ENCODE measurements around the gene NFYC.

DNA sequence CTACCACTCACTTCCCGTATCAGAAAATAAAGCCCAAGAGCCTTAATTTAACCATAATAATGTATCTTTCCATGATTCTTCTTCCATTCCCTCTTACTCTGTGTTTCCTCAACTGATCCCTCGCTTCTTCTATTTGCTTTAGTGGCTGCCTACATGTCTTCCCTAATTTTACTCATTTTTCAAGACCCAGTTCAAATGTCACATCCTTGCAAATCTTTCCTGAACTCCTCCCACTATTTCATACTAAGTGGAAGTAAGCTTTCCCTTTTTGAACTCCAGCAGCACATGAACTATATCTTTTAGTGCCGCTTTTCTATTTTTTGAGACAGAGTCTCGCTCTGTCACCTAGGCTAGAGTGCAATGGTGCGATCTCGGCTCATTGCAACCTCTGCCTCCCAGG lies 3.8 kb upstream of the NFYC start:
- TF ChIP-seq, protein P1, sequence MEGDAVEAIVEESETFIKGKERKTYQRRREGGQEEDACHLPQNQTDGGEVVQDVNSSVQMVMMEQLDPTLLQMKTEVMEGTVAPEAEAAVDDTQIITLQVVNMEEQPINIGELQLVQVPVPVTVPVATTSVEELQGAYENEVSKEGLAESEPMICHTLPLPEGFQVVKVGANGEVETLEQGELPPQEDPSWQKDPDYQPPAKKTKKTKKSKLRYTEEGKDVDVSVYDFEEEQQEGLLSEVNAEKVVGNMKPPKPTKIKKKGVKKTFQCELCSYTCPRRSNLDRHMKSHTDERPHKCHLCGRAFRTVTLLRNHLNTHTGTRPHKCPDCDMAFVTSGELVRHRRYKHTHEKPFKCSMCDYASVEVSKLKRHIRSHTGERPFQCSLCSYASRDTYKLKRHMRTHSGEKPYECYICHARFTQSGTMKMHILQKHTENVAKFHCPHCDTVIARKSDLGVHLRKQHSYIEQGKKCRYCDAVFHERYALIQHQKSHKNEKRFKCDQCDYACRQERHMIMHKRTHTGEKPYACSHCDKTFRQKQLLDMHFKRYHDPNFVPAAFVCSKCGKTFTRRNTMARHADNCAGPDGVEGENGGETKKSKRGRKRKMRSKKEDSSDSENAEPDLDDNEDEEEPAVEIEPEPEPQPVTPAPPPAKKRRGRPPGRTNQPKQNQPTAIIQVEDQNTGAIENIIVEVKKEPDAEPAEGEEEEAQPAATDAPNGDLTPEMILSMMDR (IDR thresholded peaks at IDR 0.05): no peak
- no peak for TF ChIP-seq POLR2A (IDR thresholded peaks at IDR 0.05)

Measured in uterus (tissue), 2 donors.